ENCODE results near the gene ASAP3. TPM values are rescaled to one million over a fixed set of nuclear protein-coding genes. Genes with fewer than 3 reads are reported as not detected.

ASAP3 gene
- total and polyA plus RNA-seq, 2 donors (not counting 3 experiments of a cell fraction or from before 2014, with no cell fraction given): 12.5 to 14.2 TPM

DNA sequence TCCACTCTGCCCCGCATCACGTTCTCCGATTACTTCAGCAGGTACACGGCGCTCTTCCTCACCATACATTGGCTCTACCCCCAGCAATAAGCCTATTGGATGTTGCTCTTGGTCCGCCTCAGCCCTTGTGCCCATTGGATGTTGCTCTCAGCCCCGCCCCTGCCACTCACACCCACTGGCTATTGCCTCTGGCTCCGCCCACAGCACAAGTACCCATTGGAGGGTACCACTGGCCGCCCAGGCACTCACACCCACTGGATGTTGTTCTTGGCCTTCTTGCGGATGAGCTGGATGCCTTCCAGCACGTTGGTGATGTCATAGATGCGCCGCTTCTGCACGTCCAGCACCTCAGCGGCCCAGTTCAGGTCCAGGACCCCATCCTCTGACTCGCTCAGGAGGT is 37.6 kb upstream of the ASAP3 start:
- Histone ChIP-seq H3K27ac (ENCODE audit: insufficient read depth, low read depth, low read length) (no peak overlapping the region), H3K9me3 (replicated peaks; ENCODE audit: control insufficient read depth, insufficient read depth, low read length) (no peaks in the 10 kb centered on the region), H3K4me1 (ENCODE audit: control insufficient read depth, extremely low read depth, insufficient read depth, low read length) (no peaks in the 10 kb centered on the region), H2AFZ (ENCODE audit: low read depth, low read length) (no peak overlapping the region), H4K20me1 (replicated peaks; ENCODE audit: control insufficient read depth, extremely low read depth, insufficient read depth, low read length) (no peaks in the 10 kb centered on the region), H3K27me3 (ENCODE audit: control insufficient read depth in 2 of 2, insufficient read depth in 2 of 2, low read length in 2 of 2) (no peaks in the 10 kb centered on the region), H3K9me1 (replicated peaks; ENCODE audit: control insufficient read depth, extremely low read depth, insufficient read depth, low read length) (no peaks in the 10 kb centered on the region), H3K9ac (replicated peaks; ENCODE audit: extremely low read depth, insufficient read depth, low read length) (no peak overlapping the region), H3K4me2 (ENCODE audit: insufficient read depth, low read length) (no peak overlapping the region), H3K79me2 (ENCODE audit: control insufficient read depth, insufficient read depth, low read length) (no peaks in the 10 kb centered on the region), H3K36me3 (ENCODE audit: control insufficient read depth in 2 of 2, extremely low read depth in 1 of 2, insufficient read depth in 2 of 2, low read length in 2 of 2) (no peaks in the 10 kb centered on the region), H3K4me3 (replicated peaks in 1 of 3; ENCODE audit: insufficient read depth in 1 of 3, low read depth in 1 of 3, low read length in 3 of 3) (no peak overlapping the region)
- POLR2A ChIA-PET: no interaction called here
- DNase-seq (ENCODE audit: low read depth, low spot score): no peak
- no peak for FAIRE-seq
- dilution Hi-C loops (cut with MboI; ENCODE audit: extremely low pct_ligation_motif_present, low sequenced_read_pairs) (no loop called here), intact Hi-C loops (cut with micrococcal nuclease) (no loop called here)
- TF ChIP-seq POLR2AphosphoS5 (IDR thresholded peaks at IDR 0.05; ENCODE audit: insufficient read depth, low read depth, low read length) (no peak), POLR2A (IDR thresholded peaks at IDR 0.05; ENCODE audit: low read depth, low read length) (no peak), MAX (IDR thresholded peaks at IDR 0.05; ENCODE audit: insufficient read depth, insufficient read length) (no peak), EZH2 (IDR thresholded peaks at IDR 0.05; ENCODE audit: borderline replicate concordance, low read depth, low read length, severe bottlenecking) (no peak), CTCF (IDR thresholded peaks at IDR 0.05; ENCODE audit: extremely low read depth in 1 of 2, insufficient read depth in 1 of 2, low read depth in 1 of 2, low read length in 2 of 2) (no peak), FOS (IDR thresholded peaks at IDR 0.05; ENCODE audit: borderline replicate concordance, insufficient read depth, low read length) (no peak), MYC (IDR thresholded peaks at IDR 0.05; ENCODE audit: low read depth, low read length) (no peak), GATA2 (IDR thresholded peaks at IDR 0.05; ENCODE audit: insufficient read depth, insufficient read length, low read depth, low read length) (no peak), JUN (IDR thresholded peaks at IDR 0.05; ENCODE audit: borderline replicate concordance, insufficient read depth, insufficient read length, low read depth) (no peak)
- no TSS peak for BruUV-seq (replicated peaks)
- CTCF ChIA-PET: interaction anchor here (0.8 to 16.6 kb wide), 3 partner anchors 22 to 116 kb away, joined by 3 to 192 read pairs (median 26); no protein-coding TSS in a partner anchor

Measured in endothelial cell of umbilical vein (primary cell).